Stimulated activated CD4-positive, alpha-beta T cell treated with anti-CD3 and anti-CD28 coated beads, Interleukin-1b, Interleukin-23, amount 100 ng/mL, for 4 hours (primary cell): ENCODE data around the gene SLK.

ENCODE experiments used
- DNase-seq, 2 donors: peaks; one replicate each; pipeline ENCODE4 v3.0.0-alpha.2; 2020; ENCODE audit warnings: low read depth in 2 of 2

Gene SLK

GRCh38 chr10:104052431-104052830 lies 85.5 kb downstream of the SLK start:
- no peak for DNase-seq

DNA sequence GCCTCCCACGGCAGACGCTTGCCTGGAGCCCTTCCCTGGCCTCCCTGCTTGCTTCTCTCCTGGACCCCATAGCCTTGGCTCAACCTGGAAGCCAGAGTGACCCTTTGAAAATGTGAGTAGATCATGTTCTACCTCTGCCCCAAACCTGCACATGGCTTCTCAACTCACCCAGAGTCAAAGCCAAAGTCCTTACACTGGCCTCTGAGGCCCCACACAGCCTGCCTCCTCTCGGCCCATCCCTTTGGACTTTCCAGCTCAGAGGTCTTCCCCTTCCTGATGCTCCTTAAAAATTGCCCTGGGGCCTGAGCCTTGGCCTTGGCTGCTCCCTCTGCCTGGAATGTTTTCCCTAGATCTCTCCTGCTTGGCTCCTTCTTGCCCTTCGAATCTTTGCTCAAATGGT lies 86.3 kb downstream of the SLK start:
- DNase-seq, result no peak

DNA sequence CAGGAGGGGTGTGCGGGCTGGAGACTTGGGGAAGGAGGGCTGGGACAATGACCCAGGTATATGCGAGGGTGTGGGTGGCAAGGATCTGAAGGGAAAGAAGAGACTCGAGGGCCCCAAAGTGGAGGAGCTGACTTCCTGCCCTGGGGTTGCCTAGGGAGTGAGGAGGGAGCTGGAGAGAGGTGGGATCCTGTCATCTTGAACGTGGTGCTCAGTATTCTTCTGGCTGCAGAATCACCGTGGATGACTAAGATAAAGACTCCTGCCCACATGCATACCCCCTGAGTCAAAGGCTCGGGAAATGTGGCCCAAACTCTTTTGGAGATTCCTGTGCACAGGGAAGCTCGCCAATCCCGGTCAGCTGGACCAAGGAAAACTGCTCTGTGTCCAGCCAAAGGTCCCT lies 87.5 kb downstream of the SLK start:
- DNase-seq, result no peak

DNA sequence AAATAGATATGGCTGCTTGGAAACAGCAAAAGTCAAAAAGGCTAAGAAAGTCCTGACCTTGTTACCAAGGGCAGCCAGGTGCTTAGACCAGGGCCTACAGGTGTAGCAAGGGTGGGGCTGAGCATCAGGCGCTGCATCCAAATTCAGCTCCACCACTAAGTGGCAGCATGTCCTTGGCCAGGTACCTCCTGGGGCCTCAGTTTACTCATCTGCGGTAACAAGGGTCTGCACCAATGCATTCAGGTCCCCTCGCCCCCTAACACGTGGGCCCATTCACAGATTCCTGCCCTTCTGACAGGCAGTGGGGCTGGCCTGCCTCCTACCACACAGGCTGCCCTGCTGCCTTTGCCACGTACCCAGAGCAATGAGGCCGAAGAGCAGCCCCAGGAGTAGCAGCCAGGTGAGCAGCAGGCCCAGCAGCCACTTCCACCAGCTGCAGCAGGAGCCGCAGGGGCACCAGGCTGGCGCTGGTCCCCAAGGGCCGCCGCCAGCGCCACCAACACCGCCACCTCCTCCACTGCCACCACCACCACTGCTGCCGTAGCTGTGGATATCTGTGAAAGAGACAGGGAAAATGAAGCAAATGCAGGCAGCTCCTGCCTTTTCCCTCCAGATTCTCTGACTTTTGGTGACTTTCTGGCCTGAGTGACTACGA lies 89.8 kb downstream of the SLK start:
- no peak for DNase-seq

DNA sequence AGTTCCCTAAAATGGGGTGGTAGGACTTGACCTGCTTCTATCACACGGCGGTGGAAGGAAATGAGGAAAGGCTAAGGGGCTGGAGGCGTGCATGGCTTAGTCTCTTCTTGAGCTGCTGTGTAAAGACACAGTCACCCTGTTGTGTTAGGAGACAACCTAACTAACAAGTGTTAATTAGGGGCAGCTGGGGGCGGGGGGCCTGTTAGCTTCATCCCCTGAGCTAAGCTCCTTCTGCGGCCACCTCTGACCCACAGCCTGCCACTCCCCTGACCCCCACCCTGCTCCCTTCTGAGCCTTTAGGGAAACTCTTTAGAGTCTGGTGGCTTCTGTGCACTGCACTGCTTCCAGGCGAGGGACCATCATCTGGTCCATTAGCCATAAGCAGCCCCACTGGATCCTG lies 90.8 kb downstream of the SLK start:
- no peak for DNase-seq

GRCh38 chr10:104059364-104059763 lies 92.4 kb downstream of the SLK start:
- DNase-seq, result no peak

GRCh38 chr10:104061196-104061595 lies 94.3 kb downstream of the SLK start:
- no peak for DNase-seq

DNA sequence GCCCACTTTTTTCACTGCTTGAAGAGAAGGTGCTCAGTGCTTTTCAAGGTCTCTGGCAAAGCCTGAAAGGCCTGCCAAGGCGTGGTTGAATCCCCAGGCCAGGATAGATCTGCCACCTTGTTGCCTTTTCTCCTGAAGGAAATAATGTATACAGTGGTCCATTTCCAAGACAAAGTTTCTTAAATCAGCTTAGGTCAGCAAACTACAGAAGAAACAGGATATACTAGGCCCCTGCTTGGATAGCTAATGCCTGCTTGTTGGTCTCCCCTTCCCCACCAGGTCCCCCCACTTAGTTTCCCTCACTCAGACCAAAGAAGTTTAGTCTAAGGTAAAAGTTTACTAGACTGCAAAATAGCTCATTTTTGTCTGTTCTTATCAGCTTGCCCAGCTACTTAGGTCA lies 98.8 kb downstream of the SLK start:
- no peak for DNase-seq

GRCh38 chr10:104066945-104067344 lies 100.0 kb downstream of the SLK start:
- DNase-seq, result no peak

DNA sequence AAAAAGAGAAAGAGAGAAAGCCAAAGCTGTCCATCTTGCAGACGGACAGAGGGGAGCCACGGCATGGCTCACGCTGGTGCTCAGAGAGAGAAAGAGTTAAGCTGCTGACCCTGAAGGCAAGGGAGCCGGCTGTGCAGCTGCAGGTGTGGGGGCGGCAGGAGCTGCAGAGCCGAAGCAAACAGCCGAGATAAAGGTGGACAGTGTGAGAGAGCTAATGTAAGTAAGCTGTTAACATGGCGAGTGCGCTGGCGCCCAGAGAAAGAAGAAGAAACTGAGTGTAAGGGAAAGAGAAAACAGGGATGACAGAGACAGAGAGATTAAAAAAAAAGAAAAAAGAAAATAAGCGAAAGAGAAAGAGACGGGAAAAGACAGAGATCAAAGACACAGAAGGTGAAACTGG lies 100.6 kb downstream of the SLK start:
- DNase-seq, result no peak

GRCh38 chr10:104069613-104070012 lies 102.7 kb downstream of the SLK start:
- no peak for DNase-seq

DNA sequence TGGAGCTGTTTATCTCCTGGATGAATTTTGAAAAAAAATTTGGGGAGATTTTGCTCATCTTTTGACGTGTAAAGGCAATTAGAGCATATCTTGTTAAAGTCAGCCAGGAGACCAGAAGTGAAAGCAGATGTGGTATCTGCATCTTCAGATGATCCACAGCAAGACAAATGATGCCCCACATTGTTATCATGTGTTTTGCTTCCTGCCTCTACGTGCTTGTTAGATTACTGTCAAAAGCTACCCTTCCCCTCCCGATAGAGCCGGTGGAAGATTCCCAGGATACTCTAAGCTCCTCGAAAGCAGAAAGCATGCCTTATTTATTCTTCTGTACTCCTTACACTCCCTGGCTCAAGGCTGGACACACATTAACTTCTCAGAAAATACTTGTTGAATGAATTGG lies 105.8 kb downstream of the SLK start:
- DNase-seq, result no peak

DNA sequence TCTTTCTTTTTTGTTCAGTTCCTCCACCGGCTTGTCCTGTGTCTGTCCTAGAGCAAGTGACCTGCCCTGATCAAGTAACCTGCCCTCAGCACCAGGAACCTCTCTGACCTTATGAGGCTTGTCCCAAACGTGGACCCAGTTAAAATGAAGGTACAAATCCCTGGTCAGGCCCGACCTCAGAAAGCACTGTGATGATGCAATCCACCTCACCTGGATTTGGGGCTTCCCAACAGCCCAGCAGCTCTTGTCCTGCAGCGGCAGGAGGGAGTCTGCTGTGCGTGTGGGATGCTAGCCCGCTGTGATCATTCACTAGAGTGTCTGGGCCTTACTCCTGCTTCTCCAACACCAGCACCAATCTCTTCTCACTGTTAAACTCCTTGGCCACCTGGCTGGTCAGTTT lies 107.6 kb downstream of the SLK start:
- DNase-seq, result no peak

DNA sequence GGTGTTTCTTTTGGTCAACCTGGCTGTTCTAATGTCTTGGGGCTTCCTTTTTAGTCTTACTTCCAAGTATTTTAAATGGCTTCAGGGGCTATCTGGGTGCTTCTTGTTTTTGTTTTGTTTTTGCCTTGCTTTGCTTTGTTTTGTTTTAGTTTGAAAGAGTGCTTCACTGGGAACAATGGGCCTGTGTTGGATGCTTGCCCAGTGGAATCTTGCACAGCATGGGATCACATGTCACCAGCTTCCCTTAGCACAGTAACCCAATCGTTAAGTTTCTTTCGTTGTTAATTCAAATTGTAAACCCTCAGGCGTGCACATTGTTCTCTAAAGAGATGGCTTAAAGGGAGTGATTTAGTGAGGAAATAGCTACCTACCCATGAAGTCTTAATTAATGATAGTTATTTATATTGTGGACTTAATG lies 109.8 kb downstream of the SLK start:
- DNase-seq, result no peak

GRCh38 chr10:104077247-104077646 lies 110.3 kb downstream of the SLK start:
- DNase-seq, result no peak

DNA sequence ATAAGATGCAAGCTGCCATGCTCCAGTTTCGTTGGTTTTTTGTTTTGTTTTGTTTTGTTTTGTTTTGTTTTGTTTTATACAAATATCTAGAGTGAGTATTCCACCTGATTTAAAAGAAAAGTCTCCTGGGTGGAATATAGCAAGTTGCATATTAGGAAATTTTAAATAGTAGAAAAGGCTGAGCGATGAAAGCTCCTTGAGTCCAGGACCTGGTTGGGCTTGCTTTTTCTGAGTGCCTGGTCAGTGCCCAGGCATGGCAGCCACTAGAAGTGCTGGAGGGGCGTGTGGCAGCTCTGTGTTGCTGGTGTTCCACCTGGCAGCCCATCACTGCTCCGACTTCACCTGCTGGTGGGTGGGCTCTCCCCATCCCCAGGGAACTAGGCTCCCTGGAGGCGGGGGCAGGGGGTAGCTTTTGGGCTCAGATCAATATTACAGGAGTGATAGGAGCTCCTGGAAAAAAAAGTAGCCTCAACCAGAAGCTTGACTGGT lies 110.8 kb downstream of the SLK start:
- no peak for DNase-seq
